Panc1 (cell line): ENCODE results near the gene AKAP1. TPM values are rescaled to one million over a fixed set of nuclear protein-coding genes. Genes with fewer than 3 reads are reported as not detected.
A peak's percentile ranks its signal among the peaks of the same experiment; 100 is the strongest.

Experiments used
- ATAC-seq: fragments of 200-7000 bp; cut with Tn5 transposase; 2 replicates; pipeline ENCODE4 v1.9.1; 2020; ENCODE audit warnings: mild to moderate bottlenecking, moderate library complexity
- BruUV-seq: library from RNA; stranded (reverse); fragments of 400-500 nt; replicated peaks from 2 replicates; lab custom pipeline; 2021; lab: Mats Ljungman, UMichigan
- CTCF ChIA-PET: fragments of 300-600 bp; sonication (Branson Sonifier 250); formaldehyde crosslinking; loops from one replicate; lab custom pipeline; 2022; ENCODE audit warnings: antibody characterized with exemption; lab: Charles Lee
- POLR2A ChIA-PET: fragments of 300-600 bp; sonication (Branson Sonifier 250); formaldehyde crosslinking; loops from one replicate; lab custom pipeline; 2022; ENCODE audit warnings: antibody characterized with exemption; lab: Charles Lee
- DNase-seq: peaks from one replicate; pipeline ENCODE4 v3.0.0-alpha.2; 2010; ENCODE audit warnings: low read depth, low spot score
- H3K27ac ChIP-seq: 2 replicates; pipeline ENCODE4 v1.5.1; 2011; ENCODE audit warnings: mild to moderate bottlenecking, low read length, inconsistent platforms
- H3K27me3 ChIP-seq: fragments of 200-500 bp; sonication (Bioruptor generic); 2 replicates; pipeline ENCODE4 v1.6.0; 2014; ENCODE audit warnings: low read length, inconsistent platforms; ENCODE audit not compliant: control insufficient read depth, insufficient read depth
- H3K36me3 ChIP-seq: fragments of 200-500 bp; sonication (Bioruptor generic); 2 replicates; pipeline ENCODE4 v1.5.1; 2014; ENCODE audit warnings: inconsistent platforms, mild to moderate bottlenecking, low read length, moderate library complexity; ENCODE audit not compliant: control insufficient read depth, insufficient read depth
- H3K4me1 ChIP-seq: 2 replicates; pipeline ENCODE4 v1.5.1; 2011; ENCODE audit warnings: inconsistent platforms, mild to moderate bottlenecking, low read length, moderate library complexity; ENCODE audit not compliant: control insufficient read depth, insufficient read depth
- H3K4me3 ChIP-seq, 2 experiments: 2 replicates each; pipeline ENCODE4 v1.5.1; 2011 to 2012; ENCODE audit warnings: low read depth in 2 of 2, low read length in 2 of 2, mild to moderate bottlenecking in 2 of 2, inconsistent platforms in 1 of 2, moderate library complexity in 1 of 2
- H3K9me3 ChIP-seq: fragments of 200-500 bp; sonication (Bioruptor generic); 2 replicates; pipeline ENCODE4 v1.5.1; 2014; ENCODE audit warnings: low read depth, mild to moderate bottlenecking, inconsistent platforms, low read length, moderate library complexity; ENCODE audit not compliant: control insufficient read depth, insufficient read depth
- POLR2AphosphoS5 ChIP-seq: IDR thresholded peaks from 2 replicates; pipeline ENCODE4 v1.6.1; 2012; ENCODE audit warnings: mild to moderate bottlenecking, low read depth, low read length, moderate library complexity
- SIN3A ChIP-seq: IDR thresholded peaks from 2 replicates; pipeline ENCODE4 v1.6.1; 2012; ENCODE audit warnings: low read depth, mild to moderate bottlenecking, low read length, moderate library complexity, borderline replicate concordance; ENCODE audit not compliant: insufficient read depth
- TCF7L2 ChIP-seq: IDR thresholded peaks from 2 replicates; pipeline ENCODE4 v1.6.1; 2011; ENCODE audit warnings: mild to moderate bottlenecking, low read depth, low read length, inconsistent platforms
- in situ Hi-C: cut with HindIII; loops from 2 replicates; pipeline ENCODE4 v1.10.0; 2016; ENCODE audit warnings: low sequenced_read_pairs, low pct_unique_long_range_greater_than_20kb
- intact Hi-C: fragments of 100-400 bp; cut with micrococcal nuclease; formaldehyde crosslinking; loops from one replicate; pipeline ENCODE4 v1.10.0; 2022; ENCODE audit not compliant: unreplicated experiment
- total RNA-seq: library from RNA; stranded (reverse); gene quantifications from one replicate; pipeline ENCODE4 v1.2.1, GENCODE V29; 2021; ENCODE audit not compliant: unreplicated experiment
- TF ChIP-seq, protein P1 (sequence below), 2 experiments: IDR thresholded peaks; 2 replicates each; pipeline ENCODE4 v1.6.1; 2011 to 2012; ENCODE audit warnings: low read depth in 2 of 2, control low read depth in 1 of 2, low read length in 1 of 2, mild to moderate bottlenecking in 1 of 2, moderate library complexity in 1 of 2; ENCODE audit not compliant: insufficient read depth in 1 of 2
- TF ChIP-seq, protein P2 (sequence below): fragments of 450-650 bp; IDR thresholded peaks from 2 replicates; pipeline ENCODE4 v1.5.1; 2017; ENCODE audit warnings: mild to moderate bottlenecking

The AKAP1 gene
- total RNA-seq, 1 experiment from 2014 or later, result 52.7 TPM

DNA sequence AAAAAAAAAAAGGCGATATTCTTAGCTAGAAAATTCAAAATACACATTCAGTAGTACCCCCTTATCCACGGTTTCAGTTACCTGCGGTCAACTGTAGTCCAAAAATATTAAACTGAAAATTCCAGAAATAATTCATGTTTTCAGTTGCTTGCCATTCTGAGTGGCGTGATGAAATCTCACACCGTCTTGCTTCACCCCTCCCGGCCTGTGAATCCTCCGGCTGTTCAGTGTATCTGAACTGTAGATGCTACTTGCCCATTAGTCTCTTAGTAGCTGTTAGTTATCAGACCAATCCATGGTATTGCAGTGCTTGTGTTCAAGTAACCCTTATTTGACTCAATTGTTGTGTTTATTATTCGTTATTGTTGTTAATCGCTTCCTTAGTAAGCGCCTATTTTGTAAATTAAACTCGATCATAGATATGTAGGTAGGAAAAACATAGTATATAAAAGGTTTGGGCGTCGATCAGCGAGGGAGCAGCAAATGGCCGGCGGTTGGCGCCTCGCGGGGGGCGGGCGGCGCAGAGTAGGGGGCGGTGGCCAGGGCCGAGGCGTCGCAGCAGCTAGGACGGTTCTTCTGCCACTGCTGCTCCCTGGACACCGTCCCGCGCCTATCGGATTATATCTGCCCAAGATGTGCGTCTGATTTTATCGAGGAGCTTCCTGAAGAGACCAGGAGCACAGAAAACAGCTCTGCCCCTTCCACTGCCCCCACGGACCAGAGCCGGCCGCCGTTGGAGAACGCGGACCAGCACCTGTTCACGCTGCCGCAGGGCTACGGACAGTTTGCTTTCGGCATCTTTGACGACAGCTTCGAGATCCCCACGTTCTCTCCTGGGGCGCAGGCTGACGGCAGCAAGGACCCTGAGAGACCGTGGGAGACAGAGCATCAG lies 39.8 kb upstream of the AKAP1 start:
- Histone ChIP-seq H3K27me3 (no peaks in the 10 kb centered on the region; the same call in 1 of the 2 replicates), H3K4me1 (no peaks in the 10 kb centered on the region), H3K4me3 (no peak overlapping the region), H3K36me3 (no peaks in the 10 kb centered on the region), H3K9me3 (no peaks in the 10 kb centered on the region), H3K27ac (no peak overlapping the region)
- ChIA-PET CTCF (interaction anchor here (0.6 kb wide), 1 partner anchor 35 kb away, joined by 6 read pairs; no protein-coding TSS in a partner anchor), POLR2A (interaction anchor here (0.5 kb wide), 1 partner anchor 892 kb away, joined by 3 read pairs; no protein-coding TSS in a partner anchor)
- in situ Hi-C loops, result no loop called here
- ATAC-seq, result no peak
- BruUV-seq, result no TSS peak
- TF ChIP-seq, protein P1, sequence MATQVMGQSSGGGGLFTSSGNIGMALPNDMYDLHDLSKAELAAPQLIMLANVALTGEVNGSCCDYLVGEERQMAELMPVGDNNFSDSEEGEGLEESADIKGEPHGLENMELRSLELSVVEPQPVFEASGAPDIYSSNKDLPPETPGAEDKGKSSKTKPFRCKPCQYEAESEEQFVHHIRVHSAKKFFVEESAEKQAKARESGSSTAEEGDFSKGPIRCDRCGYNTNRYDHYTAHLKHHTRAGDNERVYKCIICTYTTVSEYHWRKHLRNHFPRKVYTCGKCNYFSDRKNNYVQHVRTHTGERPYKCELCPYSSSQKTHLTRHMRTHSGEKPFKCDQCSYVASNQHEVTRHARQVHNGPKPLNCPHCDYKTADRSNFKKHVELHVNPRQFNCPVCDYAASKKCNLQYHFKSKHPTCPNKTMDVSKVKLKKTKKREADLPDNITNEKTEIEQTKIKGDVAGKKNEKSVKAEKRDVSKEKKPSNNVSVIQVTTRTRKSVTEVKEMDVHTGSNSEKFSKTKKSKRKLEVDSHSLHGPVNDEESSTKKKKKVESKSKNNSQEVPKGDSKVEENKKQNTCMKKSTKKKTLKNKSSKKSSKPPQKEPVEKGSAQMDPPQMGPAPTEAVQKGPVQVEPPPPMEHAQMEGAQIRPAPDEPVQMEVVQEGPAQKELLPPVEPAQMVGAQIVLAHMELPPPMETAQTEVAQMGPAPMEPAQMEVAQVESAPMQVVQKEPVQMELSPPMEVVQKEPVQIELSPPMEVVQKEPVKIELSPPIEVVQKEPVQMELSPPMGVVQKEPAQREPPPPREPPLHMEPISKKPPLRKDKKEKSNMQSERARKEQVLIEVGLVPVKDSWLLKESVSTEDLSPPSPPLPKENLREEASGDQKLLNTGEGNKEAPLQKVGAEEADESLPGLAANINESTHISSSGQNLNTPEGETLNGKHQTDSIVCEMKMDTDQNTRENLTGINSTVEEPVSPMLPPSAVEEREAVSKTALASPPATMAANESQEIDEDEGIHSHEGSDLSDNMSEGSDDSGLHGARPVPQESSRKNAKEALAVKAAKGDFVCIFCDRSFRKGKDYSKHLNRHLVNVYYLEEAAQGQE (IDR thresholded peaks at IDR 0.05; ENCODE audit: insufficient read depth in 1 of 2, low read depth in 2 of 2, low read length in 1 of 2), result no peak
- TF ChIP-seq TCF7L2 (no peak), POLR2AphosphoS5 (no peak), SIN3A (no peak)
- TF ChIP-seq, protein P2, sequence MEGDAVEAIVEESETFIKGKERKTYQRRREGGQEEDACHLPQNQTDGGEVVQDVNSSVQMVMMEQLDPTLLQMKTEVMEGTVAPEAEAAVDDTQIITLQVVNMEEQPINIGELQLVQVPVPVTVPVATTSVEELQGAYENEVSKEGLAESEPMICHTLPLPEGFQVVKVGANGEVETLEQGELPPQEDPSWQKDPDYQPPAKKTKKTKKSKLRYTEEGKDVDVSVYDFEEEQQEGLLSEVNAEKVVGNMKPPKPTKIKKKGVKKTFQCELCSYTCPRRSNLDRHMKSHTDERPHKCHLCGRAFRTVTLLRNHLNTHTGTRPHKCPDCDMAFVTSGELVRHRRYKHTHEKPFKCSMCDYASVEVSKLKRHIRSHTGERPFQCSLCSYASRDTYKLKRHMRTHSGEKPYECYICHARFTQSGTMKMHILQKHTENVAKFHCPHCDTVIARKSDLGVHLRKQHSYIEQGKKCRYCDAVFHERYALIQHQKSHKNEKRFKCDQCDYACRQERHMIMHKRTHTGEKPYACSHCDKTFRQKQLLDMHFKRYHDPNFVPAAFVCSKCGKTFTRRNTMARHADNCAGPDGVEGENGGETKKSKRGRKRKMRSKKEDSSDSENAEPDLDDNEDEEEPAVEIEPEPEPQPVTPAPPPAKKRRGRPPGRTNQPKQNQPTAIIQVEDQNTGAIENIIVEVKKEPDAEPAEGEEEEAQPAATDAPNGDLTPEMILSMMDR, result no peak
- DNase-seq, result no peak
- intact Hi-C loops, result no loop called here

DNA sequence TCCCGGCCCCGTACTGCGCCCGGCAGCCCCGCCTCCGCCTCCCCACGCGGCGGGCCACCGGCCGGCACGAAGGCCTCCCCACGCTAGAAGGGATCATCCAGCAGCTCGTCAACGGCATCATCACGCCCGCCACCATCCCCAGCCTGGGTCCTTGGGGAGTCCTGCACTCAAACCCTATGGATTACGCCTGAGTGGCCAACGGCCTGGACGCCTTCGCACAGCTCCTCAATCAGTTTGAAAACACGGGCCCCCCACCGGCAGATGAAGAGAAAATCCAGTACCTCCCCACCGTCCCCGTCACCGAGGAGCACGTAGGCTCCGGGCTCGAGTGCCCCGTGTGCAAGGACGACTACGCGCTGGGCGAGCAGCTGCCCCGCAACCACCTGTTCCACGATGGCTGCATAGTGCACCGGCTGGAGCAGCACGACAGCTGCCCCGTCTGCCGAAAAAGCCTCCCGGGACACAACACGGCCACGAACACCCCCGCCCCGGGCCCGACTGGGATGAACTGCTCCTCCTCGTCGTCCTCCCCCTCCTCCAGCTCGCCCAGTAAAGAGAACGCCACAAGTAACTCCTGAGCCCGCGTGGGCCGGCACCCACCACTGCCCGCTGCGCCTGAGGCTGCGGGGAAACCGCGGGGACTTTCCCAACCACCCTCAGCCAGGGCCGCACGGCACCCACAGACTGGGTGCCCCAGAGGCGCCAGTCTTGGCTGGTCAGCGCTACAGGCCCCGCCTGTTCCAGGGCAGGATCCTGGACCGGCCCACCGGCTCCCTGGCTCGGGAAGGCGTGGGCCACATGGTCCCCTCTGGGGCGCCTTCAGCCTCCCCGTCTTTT lies 39.0 kb upstream of the AKAP1 start:
- Histone ChIP-seq H3K9me3 (no peaks in the 10 kb centered on the region), H3K4me3 (0 out of 4 replicates have a peak overlapping the region, but pooled peaks of 1 of the 2 experiments have one; percentile 11), H3K27me3 (no peaks in the 10 kb centered on the region), H3K36me3 (no peaks in the 10 kb centered on the region), H3K27ac (no peak overlapping the region; the same call in 1 of the 2 replicates), H3K4me1 (no peaks in the 10 kb centered on the region)
- ATAC-seq (peak; percentile 74), DNase-seq (no peak)
- TF ChIP-seq POLR2AphosphoS5, result no peak
- TF ChIP-seq, protein P1 (IDR thresholded peaks at IDR 0.05; ENCODE audit: insufficient read depth in 1 of 2, low read depth in 2 of 2, low read length in 1 of 2), result no peak
- TF ChIP-seq, protein P2, result no peak
- no peak for TF ChIP-seq SIN3A
- BruUV-seq, result no TSS peak
- in situ Hi-C loops, result no loop called here
- ChIA-PET CTCF (no interaction called here), POLR2A (no interaction called here)
- intact Hi-C loops, result no loop called here
